ENCODE measurements around the gene PRPSAP2.
"Not testable (repeated sequence)": the region's sequence is repeated elsewhere in the genome, so short reads cannot be mapped to it uniquely, and the experiment has no call there.

The PRPSAP2 gene

DNA sequence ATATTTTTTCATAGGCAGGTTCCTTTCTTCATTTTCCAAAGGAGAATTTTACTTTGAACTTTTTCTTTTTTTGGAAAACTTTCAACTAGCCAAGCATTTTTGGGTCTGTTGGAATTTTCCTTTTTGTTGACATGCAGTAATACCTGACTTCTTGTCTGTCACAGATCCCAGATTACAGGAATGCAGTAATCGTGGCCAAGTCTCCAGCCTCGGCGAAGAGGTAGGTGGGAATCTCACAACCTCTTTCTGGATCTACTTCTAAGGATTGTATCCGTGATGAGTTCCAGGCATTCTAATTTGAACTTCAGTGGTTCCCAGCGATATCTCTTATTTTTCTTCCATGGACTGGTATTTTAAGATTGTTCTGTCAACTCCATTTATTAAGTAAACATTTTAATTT lies 31.7 kb downstream of the PRPSAP2 start:
- no peak for DNase-seq

DNA sequence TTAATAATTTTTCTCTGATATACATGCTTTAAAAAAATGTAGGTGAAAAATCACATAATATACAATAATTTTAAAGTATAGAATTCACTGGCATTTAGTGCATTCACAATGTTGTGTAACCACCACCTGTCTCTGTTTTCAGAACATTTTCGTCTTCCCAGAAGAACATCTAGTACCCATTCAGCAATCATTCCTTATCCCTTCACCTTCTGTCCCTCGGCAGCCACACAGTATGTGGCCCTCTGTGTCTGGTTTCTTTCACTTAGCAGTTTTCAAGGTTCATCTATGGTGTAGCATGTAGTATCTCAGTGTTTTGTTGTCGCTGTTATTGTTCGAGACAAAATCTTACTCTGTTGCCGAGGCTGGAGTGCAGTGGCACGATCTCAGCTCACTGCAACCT lies 33.6 kb downstream of the PRPSAP2 start:
- no peak for DNase-seq

DNA sequence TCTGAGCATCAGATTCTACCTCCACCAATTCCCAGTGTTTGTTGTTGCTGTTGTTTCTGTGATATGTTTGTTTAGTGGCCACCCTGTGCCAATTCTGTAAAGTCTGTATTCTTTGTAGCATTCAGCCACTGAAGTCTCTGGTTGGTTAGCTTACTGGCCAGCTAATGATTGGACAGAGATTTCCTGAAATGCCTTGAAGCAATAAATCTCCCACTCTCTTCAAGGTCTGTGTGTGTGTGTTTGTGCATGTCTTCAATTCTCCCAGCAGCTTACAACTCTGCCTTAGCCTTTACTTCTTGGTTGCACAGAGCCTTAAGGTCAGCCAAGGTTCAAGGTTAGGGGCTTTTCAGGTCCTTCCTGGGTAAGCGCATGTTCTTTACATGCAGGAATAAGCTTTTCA lies 38.2 kb downstream of the PRPSAP2 start:
- DNase-seq: no peak

DNA sequence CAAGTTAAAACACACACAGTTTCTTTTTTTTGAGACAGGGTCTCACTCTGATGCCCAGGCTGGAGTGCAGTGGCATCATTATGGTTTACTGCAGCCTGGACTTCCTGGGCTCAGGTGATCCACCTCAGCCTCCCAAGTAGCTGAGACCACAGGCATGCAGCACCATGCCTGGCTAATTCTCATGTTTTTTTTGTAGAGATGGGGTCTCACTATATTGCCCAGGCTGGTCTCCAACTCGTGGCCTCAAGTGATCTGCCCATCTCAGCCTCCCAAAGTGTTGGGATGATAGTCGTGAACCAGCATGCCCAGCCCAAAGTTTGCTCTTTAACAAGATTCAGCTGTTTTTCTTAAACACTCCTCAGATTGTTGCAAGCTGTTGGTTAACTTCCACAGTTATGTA lies 39.0 kb downstream of the PRPSAP2 start:
- no peak for DNase-seq

DNA sequence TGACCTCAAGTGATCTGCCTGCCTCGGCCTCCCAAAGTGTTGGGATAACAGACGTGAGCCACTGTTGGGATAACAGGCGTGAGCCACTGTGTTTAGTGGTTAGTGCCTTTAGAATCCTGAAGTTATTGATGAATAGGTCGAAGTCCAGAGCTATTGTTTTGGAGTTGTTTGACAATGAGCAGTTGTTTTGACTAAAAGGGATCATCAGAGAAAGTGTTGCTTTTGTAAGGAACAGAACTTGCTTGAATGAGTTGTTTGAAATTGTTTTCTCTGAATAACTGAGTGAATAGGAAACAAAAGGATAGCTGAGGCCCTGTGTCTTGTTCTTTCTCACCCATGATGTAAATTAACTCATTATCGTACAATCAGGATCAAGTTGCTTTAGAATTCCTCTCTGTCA lies 46.6 kb downstream of the PRPSAP2 start:
- DNase-seq: no peak

DNA sequence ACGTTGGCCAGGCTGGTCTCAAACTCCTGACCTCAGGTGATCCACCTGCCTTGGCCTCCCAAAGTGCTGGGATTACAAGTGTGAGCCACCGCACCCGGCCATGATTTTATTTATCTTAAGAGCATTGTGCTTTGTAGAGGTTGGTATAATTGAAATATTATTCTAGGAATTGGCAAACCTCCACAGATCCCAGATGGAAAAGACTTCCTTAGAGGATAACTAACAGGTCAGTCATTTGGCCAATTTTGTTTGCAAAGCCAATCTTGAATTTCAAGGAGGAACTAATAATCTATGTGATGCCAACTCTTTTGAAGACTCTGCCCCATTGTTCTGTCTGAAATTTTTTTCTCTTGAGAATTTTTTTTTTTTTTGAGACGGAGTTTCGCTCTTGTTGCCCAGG lies 47.3 kb downstream of the PRPSAP2 start:
- DNase-seq: no peak

DNA sequence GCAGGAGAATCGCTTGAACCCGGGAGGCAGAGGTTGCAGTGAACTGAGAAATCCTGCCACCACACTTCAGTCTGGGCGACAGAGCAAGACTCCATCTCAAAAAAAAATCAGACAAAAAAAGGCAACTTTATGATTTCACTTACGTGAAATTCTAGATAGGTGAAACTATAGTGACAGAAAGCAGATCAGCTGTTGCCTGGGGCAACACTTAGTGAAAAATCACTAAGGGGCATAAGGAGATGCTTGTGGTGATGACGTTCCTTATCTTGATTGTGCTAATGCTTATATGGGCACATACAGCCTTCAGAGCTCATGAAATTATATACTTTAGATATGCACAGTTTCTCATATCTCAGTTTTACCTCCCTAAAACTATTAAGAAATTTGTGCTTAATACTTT lies 52.4 kb downstream of the PRPSAP2 start:
- DNase-seq: no peak

DNA sequence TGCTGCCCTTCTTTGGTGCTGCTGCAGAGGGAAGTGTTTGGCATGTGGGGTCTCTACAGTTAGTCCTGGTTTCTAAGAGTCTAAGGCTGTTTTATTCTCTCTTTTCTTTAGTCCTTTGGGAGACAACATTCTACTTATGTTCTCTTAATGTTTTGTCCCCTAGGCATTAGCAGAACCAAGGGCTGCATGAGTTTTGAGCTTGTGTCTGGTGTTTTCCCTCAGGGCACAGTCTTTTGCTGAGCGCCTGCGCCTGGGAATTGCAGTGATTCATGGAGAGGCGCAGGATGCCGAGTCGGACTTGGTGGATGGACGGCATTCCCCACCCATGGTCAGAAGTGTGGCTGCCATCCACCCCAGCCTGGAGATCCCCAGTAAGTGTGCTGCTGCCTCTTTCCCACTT lies 53.0 kb downstream of the PRPSAP2 start:
- no peak for DNase-seq

DNA sequence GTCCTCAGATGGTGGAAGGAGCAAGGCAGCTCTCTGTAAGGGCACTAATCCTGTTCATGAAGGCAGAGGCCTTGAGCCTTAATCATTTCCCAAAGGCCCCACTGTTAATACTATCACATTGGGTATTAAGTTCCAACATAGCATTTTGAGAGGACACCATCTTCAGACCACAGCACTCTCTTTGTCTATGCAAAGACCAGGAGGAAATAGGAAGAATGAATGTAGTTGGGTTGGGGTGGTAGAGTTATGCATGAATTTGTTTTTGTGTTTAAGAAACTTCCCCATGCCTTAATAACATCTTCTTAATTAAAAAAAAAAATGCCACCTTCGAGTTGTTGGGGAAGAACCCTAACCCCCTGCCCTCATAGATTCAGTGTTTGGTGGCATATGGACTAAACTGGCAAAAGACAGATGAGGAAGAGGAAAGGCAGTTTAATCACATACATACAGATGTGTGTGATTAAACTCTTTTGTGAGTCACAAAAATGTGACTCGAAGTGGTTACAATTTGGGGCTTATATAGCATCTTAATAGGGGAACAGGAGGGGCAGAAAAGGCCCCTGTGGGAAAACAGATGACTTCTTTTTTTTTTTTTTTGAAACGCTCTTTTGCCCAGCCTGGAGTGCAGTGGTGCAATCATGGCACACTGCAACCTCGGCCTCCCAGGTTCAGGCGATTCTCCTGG lies 59.0 kb downstream of the PRPSAP2 start:
- no peak for DNase-seq

DNA sequence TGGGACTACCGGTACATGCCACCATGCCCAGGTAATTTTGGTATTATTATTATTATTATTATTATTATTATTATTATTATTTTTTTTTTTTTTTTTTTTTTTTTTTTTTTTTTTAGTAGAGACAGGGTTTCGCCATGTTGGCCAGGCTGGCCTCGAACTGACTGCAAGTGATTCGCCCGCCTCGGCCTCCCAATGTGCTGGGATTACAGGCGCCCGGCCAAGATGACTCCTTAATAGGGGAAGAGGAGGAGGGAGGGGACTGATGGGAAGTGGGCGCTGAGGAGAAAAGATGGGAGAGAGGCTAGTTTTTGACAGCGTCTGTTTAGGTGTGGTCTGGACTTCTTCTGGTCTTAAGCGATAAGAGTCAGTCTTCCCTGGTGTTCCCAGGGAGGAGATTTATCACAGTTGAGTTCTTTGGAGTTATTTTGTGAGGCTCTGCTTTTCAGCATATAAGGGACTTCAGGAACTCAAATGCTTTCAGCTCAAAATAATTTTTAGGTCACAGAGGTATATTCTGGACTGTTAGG lies 59.6 kb downstream of the PRPSAP2 start:
- DNase-seq: no peak

DNA sequence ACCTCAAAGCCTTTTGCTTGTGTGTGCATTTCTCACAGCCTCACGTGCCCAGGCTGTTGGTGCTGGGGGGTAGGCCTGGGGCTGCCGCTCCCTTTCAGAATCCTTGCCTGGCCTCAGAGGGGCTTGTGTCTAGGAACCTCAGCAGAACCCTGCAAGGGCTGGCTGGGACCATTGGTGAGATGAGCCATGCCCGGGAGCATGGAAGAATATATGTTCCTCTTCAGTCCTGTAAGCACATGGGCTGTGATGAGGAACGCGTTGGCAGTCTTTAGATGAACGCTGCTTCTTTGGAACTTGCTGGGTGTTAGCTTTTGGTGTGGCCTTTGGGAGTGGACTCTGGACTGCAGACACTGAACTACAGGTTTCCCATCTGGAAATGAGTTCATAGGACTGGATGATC lies 62.0 kb downstream of the PRPSAP2 start:
- no peak for DNase-seq

DNA sequence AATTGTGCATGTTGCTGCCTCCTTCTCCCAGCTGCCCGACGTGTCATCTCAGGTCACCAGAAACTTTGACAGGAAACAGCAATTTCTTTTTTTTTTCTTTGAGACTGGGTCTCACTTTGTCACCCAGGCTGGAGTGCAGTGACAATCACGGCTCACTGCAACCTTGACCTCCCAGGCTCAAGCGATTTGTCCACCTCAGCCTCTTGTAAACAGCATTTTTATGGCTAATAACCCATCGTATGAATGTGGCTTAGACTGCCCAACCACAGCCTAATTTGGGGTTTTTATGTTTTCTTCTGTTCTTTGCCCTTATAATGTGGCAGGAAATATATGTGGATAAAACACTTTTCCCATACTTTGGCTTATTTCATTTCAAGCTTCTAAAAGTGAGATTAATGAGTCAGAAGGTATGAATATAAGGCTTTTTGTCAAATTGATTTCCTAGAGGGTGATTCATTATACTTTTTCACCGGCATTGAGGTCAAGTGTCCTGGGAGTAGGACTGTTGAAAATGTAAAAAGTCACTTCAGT lies 63.0 kb downstream of the PRPSAP2 start:
- DNase-seq: no peak

DNA sequence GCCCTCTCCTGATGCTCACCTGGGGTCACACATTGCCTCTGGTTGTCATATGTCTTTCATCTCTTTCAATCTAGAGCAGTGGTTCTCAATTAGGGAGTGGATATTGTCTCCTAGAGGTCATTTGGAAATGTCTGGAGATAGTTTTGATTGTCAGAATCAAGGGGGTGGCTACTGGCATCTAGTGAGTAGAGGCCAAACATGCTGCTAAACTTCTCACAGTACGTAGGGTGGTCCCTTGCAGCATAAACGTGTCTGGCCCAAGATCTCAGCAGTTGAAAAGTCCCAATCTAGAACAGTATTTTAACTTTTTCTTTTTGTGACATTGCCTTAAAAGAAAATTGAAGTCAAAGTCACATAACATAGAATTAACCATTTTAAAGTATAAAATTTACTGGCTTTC lies 63.6 kb downstream of the PRPSAP2 start:
- no peak for DNase-seq

DNA sequence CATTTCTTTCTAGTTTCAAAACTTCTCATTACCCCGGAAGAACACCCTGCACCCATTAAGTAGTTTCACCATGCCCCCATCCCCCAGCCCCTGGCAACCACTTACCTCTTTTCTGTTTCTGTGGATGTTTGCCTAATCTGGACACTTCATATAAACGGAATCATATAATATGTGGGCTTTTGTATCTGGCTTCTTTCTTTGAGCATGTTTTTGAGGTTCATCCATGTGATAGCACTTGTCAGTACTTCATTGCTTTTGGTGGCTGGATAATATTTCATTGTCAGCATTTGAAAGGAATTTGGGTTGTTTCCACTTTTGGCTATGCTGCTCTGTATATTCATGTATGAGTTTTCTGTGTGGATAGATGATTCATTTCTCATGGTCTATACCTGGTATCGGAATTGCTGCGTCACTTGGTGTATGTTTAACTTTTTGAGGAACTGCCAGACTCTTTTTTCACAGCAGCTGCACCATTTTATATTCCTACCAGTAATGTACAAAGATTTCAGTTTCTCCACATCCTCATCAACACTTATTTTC lies 64.1 kb downstream of the PRPSAP2 start:
- no peak for DNase-seq

DNA sequence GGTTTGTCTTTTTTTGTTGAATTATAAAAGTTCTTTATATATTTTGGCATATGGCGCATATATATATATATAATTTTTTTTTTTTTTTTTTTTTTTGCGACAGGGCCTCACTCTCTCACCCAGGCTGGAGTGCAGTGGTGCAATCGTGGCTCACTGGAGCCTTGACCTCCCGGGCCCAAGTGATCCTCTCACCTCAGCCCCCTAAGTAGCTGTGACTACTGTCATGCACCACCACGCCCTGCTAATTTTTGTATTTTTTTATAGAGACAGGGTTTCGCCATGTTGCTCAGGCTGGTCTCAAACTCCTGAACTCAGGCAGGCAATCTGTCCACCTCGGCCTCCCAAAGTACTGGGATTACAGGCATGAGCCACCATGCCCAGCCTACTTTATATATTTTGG lies 64.7 kb downstream of the PRPSAP2 start:
- not testable (repeated sequence) for DNase-seq

DNA sequence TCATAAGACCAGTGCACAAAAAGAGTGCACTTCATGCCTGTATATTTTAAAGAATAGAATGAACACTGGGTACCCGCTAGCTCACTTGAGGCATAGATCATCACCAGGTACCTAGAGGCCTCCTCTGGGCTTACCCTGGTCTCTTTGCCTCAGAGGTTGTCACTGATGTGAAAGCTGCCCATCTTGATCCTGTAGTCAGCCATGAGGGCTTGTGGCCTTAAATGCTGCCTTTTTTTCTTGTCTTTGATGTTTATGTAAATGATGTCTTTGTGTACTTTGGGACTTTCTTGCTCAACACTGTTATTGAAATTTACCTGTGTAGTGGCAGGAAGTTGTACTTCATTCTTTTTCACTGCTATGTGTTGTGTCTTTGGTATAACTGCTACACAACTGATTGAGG lies 67.3 kb downstream of the PRPSAP2 start:
- no peak for DNase-seq

DNA sequence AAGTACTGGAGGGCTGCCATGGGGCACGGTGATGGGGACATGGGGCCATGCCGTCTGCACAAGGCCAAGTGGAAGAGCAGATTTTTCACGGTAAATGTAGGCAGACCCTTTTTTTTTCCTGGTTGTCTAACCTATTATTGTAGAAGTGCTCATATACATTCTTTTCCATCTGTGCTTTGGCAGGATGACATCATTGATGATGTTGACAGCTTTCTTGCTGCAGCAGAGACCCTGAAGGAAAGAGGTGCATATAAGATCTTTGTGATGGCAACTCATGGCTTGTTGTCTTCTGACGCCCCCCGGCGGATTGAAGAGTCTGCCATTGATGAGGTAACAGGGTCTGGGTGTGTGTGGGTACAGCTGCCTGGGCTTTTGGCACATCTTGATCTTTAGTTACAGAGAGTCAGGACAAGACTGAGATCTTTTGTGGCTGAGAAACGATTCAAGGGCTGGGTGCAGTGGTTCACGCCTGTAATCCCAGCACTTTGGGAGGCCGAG lies 70.7 kb downstream of the PRPSAP2 start:
- no peak for DNase-seq

DNA sequence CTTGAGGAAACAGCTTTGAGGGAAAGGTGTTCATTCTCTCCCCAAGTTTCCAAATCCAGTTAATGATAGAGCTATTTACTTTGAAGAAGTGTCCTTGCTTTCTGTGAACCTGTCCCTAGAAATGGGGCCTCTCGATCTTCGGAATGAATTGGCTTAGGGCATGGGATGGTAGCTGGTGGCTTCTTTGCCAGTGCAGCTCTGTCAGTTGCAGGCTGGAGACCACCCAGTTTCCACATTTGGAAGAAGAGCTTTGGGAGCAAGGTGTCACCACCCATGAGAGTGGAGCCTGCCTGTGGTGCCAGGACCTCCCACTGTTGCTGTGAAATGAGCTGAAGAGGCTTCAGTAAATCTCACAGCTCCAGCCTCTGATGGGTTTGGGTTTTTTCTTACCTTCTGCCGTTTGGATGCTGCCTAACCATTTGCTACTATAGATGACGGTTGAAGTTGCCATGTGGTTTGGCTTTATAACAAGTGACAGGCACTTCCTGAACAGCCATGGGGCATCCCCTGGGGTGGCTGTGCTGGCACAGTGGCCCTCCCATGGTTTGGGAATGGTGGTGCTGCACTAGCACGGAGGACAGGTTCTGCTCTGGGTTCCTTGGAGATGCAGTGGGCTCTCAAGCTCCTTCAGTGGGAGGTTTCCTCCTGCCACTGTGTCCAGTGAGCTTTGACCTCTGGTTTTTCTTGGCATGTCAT lies 74.6 kb downstream of the PRPSAP2 start:
- no peak for DNase-seq

DNA sequence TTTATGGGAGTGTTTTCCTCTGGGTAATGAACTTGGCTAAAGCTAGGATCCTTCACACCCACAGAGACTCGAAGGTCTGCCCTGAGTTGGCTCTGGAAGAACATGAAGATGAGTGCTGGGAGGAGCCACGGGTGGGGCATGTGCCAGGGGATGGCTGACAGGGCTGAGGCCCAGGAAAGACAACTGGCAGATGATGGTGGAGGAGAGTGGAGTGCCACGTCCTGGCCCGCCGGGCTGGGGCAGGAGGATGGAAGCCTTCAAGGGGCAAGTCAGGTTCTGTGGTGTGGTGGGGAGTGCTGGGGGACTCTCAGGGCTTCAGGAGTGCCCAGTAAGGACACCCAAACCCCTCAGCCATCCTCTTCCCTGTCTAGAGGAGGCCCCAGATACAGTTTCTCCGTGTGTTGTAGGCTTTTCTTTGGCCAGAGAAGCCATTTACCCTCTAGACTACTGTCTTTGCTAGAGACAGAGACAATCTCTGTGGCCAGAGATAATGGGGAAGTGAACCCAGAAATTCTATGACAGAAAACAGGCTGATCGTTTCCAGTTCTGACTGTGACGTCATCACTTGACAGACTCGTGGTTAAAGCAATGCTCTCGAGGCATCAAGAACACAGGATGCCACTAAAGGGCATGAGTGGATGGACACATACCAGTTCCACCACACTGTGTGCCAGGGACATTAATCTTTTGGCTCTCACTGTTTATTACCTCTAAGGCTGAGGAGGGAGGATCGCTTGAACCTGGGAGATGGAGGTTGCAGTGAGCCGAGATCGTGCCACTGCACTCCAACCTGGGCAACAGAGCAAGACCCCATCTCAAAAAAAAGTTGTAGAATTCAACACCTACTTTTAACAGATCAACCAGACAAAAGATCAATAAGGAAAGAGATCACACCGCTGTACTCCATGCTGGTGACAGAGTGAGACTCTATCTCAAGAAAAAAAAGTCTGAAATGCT lies 75.4 kb downstream of the PRPSAP2 start:
- DNase-seq: no peak

DNA sequence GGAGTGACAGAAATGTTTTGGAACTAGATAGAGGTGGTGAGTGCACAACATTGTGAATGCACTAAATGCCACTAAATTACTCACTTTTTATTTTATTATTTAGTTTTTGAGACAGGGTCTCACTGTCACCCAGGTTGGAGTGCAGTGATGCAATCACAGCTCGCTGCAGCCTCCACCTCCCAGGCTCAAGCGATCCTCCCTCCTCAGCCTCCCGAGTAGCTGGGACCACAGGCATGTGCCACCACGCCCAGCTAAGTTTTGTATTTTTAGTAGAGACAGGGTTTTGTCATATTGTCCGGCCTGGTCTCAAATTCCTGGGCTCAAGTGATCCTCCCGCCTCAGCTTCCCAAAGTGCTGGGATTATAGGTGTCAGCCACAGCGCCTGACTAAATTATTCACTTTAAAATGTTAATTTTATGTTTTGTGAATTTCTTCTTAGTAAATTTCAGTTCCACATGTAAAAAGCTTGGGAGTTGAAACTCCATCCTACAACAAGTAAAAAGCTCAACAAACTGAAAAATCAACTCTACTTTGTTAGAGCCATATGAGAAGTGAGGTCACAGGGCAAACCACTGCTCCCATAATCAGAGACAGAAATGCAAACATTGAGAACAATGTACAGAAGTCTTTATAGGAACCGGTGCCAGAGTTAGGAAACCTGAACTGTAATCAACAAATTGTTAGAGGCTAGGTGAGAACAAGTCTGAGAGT lies 80.2 kb downstream of the PRPSAP2 start:
- DNase-seq: no peak

DNA sequence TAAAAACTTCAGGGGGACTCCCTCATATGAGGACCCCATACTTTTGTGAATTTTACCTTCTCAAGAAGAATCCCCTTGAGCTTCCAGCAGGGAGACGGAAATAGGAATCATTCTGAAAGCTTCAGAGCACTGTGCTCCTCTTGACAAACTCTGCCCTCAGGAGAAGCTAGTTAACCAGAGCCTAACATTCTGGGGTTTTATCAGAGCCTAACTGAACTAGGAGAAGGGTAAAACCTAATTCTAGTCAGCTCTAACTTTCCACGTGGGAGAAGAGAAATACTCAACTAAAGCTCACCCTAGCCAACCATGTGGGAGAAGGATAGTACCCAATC lies 80.7 kb downstream of the PRPSAP2 start:
- no peak for DNase-seq

DNA sequence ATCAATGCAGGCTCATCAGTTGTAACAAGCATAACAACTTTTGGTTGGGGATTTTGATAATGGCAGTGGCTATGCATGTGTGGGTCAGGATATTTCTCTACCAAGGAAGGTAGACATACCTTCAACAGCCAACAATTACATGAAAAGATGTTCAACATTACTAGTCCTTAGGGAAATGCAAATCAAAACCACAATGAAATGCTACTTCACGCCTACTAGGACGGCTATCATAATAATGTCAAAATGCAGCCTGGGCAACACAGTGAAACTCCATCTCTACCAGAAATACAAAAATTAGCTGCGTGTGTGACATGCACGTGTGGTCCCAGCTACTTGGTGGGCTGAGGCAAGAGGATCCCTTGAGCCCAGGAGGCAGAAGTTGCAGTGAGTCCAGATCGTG lies 86.7 kb downstream of the PRPSAP2 start:
- no peak for DNase-seq

All from activated T-cell treated with anti-CD3 and anti-CD28 coated beads for 4 hours (primary cell).